Activated naive CD8-positive, alpha-beta T cell (primary cell): Measurements from ENCODE around the gene ANKRD30B.
"Not testable (repeated sequence)": the region's sequence is repeated elsewhere in the genome, so short reads cannot be mapped to it uniquely, and the experiment has no call there.

ENCODE experiments used
- H3K27ac Mint-ChIP-seq: one replicate; pipeline ENCODE4 v1.8.0; 2021; ENCODE audit warnings: mixed read lengths
- H3K27me3 Mint-ChIP-seq: one replicate; pipeline ENCODE4 v1.8.0; 2021; ENCODE audit warnings: mixed read lengths
- H3K36me3 Mint-ChIP-seq: one replicate; pipeline ENCODE4 v1.8.0; 2021; ENCODE audit warnings: mixed read lengths
- H3K4me1 Mint-ChIP-seq: one replicate; pipeline ENCODE4 v1.8.0; 2021; ENCODE audit warnings: low read depth, mixed read lengths
- H3K4me3 Mint-ChIP-seq: one replicate; pipeline ENCODE4 v1.8.0; 2021; ENCODE audit warnings: mild to moderate bottlenecking, mixed read lengths
- H3K9me3 Mint-ChIP-seq: one replicate; pipeline ENCODE4 v1.8.0; 2021; ENCODE audit warnings: low read depth, mixed read lengths

ANKRD30B gene

DNA sequence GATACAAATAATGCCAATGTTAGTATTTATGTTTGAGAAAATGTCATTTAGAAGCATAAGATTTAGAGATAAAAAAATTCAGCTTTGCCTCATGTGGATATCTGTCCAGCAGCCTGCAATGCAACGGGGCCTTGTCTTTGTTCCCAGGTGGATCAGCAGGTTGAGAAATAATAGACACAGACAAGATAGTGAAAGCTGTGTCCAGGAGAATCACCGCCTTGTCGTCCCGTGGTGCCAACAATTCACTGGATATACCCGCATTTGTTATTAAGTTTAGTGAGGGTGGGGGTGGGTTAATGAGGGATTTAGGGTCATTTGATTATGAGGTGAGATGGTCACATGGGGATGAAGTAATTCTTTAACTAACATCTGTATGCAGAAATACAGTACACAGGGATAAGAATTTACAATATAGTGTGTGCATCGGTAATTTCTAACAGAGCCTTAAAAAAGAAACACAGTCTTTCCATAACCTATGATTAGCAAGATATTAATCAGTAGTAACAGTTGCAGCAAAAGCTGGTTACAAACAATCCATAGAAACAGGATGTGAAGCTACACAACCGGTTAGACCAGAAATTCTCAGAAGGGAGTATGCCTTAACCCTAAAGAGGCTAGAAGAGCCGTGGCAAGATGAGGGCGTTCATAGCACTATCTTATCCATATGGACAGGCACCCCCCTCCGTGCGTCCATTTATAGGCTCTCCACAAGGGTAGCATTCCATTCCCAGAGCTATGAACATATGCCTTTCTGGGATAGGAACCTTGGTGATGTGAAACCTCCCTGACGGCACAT is 50.2 kb downstream of the ANKRD30B start:
- H3K27me3 Mint-ChIP-seq, H3K36me3 Mint-ChIP-seq, H3K4me1 Mint-ChIP-seq, H3K9me3 Mint-ChIP-seq, H3K4me3 Mint-ChIP-seq, H3K27ac Mint-ChIP-seq: not testable (repeated sequence)

DNA sequence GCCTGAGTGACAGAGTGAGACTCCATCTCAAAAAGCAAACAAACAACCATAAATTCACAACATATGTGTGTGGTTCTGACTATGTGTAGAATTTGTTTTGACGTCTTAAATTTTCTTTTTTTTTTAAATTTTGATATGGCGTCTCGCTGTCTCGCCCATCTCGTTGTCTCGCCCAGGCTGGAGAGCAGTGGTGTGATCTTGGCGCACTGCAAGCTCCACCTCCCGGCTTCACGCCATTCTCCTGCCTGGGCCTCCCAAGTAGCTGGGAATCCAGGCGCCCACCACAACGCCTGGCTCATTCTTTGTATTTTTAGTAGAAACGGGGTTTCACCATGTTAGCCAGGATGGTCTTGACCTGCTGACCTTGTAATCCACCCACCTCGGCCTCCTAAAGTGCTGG is 63.1 kb downstream of the ANKRD30B start:
- H3K27ac Mint-ChIP-seq, H3K4me1 Mint-ChIP-seq, H3K9me3 Mint-ChIP-seq, H3K36me3 Mint-ChIP-seq, H3K27me3 Mint-ChIP-seq, H3K4me3 Mint-ChIP-seq: not testable (repeated sequence)

DNA sequence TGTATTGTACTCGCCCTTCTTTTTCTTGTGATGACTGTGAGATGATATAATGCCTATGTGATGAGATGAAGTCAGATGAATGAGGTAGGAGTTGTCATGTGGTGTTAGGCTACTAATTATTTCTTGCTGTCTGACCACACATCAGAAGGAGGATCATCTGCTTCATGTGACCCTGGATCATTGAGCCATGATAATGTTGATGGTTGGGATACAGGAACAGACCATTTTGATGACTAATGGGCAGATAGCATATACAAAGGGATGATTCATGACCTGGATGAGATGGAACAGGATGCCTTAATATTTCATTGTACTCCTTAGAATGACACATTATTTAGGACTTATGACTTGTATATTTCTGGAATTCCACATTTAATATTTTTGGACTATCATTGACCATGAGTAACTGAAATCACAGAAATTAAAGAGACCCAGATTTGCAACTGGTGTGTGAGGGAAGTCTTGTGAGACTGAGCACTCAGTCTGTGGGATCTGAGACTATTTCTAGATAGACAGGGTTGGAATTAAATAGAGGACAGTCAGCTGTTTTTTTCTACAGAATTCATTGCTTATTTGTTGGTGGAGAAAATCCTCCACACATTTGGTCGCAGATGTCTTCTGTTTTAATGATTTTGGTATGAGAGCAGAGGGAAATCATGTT is 79.1 kb downstream of the ANKRD30B start:
- not testable (repeated sequence) for H3K9me3 Mint-ChIP-seq, H3K36me3 Mint-ChIP-seq, H3K27me3 Mint-ChIP-seq, H3K4me1 Mint-ChIP-seq, H3K4me3 Mint-ChIP-seq, H3K27ac Mint-ChIP-seq

DNA sequence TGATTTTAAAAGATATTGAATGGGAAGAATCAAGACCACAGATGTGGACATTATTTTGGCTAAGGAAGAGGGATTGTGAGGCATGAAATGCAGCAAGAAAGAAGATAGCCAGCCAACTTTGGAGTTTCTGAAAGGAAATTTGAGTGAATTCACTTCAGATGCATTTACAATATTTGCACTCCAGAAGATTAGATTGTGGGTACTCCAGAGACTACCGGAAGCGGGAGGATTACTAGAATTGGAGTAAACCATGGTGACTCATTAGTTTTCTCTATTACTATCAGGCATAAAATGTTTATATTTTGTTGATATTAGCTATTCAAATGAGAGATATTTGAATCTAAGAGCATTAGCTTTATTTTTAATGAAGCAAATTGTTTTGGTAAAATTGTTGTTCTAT is 93.6 kb downstream of the ANKRD30B start:
- not testable (repeated sequence) for H3K4me3 Mint-ChIP-seq, H3K9me3 Mint-ChIP-seq, H3K36me3 Mint-ChIP-seq

DNA sequence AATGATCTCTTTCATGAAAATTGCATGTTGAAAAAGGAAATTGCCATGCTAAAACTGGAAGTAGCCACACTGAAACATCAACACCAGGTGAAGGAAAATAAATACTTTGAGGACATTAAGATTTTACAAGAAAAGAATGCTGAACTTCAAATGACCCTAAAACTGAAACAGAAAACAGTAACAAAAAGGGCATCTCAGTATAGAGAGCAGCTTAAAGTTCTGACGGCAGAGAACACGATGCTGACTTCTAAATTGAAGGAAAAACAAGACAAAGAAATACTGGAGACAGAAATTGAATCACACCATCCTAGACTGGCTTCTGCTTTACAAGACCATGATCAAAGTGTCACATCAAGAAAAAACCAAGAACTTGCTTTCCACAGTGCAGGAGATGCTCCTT is 103.6 kb downstream of the ANKRD30B start:
- not testable (repeated sequence) for H3K9me3 Mint-ChIP-seq, H3K27me3 Mint-ChIP-seq, H3K36me3 Mint-ChIP-seq, H3K27ac Mint-ChIP-seq, H3K4me3 Mint-ChIP-seq, H3K4me1 Mint-ChIP-seq

More for the DNA sequence above, 93.6 kb downstream of the ANKRD30B start:
- not testable (repeated sequence) for H3K27me3 Mint-ChIP-seq, H3K4me1 Mint-ChIP-seq, H3K27ac Mint-ChIP-seq

DNA sequence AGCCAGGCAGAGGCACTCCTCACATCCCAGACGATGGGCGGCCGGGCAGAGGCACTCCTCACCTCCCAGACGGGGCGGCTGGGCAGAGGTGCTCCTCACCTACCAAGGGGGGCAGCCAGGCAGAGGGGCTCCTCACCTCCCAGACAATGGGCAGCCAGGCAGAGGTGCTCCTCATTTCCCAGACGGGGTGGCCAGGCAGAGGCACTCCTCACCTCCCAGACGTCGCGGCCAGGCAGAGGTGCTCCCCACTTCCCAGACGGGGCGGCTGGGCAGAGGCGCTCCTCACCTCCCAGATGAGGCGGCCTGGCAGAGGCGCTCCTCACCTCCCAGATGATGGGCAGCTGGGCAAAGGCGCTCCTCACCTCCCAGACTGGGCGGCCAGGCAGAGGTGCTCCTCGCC is 107.7 kb downstream of the ANKRD30B start:
- not testable (repeated sequence) for H3K4me3 Mint-ChIP-seq, H3K9me3 Mint-ChIP-seq, H3K27me3 Mint-ChIP-seq, H3K27ac Mint-ChIP-seq, H3K4me1 Mint-ChIP-seq, H3K36me3 Mint-ChIP-seq

DNA sequence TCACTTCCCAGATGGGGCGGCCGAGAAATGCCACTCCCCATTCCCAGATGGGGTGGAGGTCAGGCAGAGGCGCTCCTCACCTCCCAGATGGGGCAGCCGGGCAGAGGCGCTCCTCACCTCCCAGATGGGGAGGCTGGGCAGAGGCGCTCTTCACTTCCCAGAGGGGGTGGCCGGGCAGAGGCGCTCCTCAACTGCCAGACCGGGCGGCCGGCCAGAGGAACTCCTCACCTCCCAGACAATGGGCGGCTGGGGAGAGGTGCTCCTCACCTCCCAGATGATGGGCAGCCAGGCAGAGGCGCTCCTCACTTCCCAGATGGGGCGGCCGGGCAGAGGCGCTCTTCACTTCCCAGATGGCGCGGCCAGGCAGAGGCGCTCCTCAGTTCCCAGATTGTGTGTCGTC is 108.3 kb downstream of the ANKRD30B start:
- H3K27me3 Mint-ChIP-seq, H3K4me3 Mint-ChIP-seq, H3K9me3 Mint-ChIP-seq, H3K27ac Mint-ChIP-seq, H3K4me1 Mint-ChIP-seq, H3K36me3 Mint-ChIP-seq: not testable (repeated sequence)

DNA sequence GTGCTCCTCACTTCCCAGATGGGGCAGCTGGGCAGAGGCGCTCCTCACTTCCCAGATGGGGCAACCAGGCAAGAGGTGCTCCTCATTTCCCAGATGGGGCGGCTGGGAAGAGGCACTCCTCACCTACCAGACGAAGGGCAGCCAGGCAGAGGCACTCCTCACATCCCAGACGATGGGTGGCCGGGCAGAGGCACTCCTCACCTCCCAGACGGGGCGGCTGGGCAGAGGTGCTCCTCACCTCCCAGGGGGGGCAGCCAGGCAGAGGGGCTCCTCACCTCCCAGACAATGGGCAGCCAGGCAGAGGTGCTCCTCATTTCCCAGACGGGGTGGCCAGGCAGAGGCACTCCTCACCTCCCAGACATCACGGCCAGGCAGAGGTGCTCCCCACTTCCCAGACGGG is 110.5 kb downstream of the ANKRD30B start:
- H3K27ac Mint-ChIP-seq, H3K4me1 Mint-ChIP-seq, H3K9me3 Mint-ChIP-seq, H3K36me3 Mint-ChIP-seq, H3K4me3 Mint-ChIP-seq, H3K27me3 Mint-ChIP-seq: not testable (repeated sequence)

DNA sequence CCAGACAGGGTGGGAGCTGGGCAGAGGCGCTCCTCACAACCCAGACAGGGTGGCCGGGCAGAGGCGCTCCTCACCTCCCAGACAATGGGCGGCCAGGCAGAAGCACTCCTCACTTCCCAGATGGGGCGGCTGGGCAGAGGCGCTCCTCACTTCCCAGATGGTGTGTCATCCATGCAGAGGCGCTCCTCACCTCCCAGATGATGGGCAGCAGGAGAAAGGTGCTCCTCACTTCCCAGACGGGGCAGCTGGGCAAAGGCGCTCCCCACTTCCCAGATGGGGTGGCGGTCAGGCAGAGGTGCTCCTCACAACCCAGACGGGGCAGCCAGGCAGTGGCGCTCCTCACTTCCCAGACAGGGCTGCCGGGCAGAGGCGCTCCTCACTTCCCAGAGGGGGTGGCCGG is 112.0 kb downstream of the ANKRD30B start:
- H3K4me1 Mint-ChIP-seq, H3K27ac Mint-ChIP-seq, H3K4me3 Mint-ChIP-seq, H3K9me3 Mint-ChIP-seq, H3K27me3 Mint-ChIP-seq, H3K36me3 Mint-ChIP-seq: not testable (repeated sequence)

DNA sequence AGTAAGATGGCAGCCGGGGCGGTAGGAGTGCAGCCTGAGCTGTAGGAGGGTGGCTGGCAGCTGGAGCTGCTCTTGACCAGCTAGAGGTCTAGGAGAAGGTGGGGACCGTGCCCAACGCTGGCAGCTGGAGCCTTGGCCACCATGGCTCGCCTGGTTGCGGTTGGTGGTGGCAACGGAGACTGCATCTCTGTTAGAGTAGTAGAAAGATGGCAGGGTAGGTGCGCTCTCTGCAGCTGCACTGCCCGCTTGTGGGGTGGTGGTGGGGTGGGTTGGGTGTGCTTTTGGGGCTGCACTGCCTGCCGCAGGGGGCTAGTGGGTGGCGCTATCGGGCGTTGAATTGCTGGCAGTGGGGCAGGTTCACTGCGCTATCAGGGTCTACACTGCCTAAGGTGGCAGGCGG is 118.5 kb downstream of the ANKRD30B start:
- H3K9me3 Mint-ChIP-seq, H3K36me3 Mint-ChIP-seq, H3K4me1 Mint-ChIP-seq, H3K27ac Mint-ChIP-seq, H3K4me3 Mint-ChIP-seq, H3K27me3 Mint-ChIP-seq: not testable (repeated sequence)

DNA sequence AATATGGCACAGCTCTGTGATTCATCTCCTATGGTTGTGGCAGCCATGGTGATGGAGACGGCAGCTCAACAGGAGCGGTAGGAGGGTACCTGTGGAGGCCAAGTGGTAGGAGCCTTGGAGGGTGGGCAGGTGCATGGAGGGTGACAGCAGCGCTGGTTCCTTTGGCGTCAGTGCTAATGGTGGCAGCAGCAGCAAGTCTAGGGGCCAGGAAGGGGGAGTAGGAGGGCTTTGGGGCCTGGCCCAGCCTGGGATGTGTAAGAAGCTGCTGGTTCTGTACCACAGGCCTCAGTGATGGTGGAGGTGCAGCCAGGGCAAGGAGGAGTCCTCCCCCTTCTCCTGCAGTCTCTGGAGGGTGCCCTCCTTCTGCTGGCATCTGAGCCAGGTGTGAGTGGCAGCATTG is 120.0 kb downstream of the ANKRD30B start:
- H3K27ac Mint-ChIP-seq, H3K27me3 Mint-ChIP-seq, H3K36me3 Mint-ChIP-seq, H3K4me1 Mint-ChIP-seq, H3K9me3 Mint-ChIP-seq, H3K4me3 Mint-ChIP-seq: not testable (repeated sequence)

DNA sequence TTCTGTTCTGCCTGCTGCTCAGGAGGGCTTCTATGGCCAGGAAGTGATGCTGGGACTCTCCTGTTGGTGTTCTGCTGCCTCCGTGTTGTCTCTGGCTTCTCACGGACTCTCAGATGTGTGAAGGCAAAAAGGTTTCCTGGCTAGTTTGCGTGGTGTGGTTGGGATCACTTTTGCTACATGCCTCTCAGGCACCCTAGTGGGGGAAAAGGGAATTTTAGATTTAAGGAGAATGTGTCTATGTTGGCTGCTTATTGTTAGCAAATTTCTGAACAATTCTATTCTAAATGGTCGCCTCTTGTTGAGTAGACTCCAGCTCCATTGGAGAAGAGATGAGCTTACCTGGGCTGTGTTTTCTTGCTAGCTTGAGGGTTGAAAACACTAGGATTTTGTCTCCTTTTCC is 120.9 kb downstream of the ANKRD30B start:
- H3K4me3 Mint-ChIP-seq, H3K27ac Mint-ChIP-seq, H3K36me3 Mint-ChIP-seq, H3K27me3 Mint-ChIP-seq, H3K9me3 Mint-ChIP-seq, H3K4me1 Mint-ChIP-seq: not testable (repeated sequence)

DNA sequence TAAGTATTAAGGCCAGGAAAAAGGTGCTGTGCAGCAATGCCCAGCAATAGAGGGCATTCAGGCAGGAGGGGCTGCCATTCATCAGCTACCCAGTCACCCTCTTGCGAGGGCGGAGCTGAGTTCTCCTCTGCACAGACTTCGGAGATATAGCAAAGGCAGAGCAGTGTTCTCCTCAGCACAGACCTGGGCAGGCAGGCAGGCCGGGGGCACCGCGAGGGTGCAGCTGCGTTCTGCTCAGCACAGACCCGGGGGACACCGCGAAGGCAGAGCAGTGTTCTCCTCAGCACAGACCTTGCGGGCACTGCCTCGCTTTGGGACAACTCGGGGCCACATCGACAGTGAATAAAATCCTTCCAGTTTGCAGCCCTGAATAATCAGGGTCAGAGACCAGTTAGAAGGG is 130.9 kb downstream of the ANKRD30B start:
- not testable (repeated sequence) for H3K27ac Mint-ChIP-seq, H3K27me3 Mint-ChIP-seq, H3K4me1 Mint-ChIP-seq, H3K9me3 Mint-ChIP-seq, H3K36me3 Mint-ChIP-seq, H3K4me3 Mint-ChIP-seq

DNA sequence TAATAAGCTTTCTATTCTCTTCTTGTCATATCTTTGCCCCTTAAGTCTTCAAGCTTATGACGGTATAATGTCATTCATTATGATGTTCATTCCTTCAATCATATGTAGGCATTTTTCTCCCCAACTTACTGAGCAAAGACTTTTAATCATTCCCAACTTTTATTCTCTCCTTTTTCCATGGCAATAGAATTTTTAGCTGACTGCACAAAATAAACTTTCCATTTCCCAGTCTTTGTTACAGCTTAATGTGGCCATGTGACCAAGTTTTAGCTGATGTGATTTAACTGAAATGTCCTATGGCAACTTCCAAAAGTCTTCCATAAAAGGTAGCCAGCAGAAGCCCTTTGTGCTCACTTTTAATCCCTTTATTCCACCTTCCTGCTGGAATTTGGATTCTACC is 152.5 kb downstream of the ANKRD30B start:
- Mint-ChIP-seq H3K4me1 (no peaks in the 10 kb centered on the region), H3K27ac (no peak overlapping the region), H3K9me3 (no peaks in the 10 kb centered on the region), H3K4me3 (no peak overlapping the region), H3K27me3 (no peaks in the 10 kb centered on the region), H3K36me3 (no peaks in the 10 kb centered on the region)
